HG02571 (cell line): ENCODE data around the gene IQSEC1.

Source experiments
- ATAC-seq: cut with Tn5 transposase; IDR thresholded peaks from one replicate; pipeline ENCODE4 v1.9.1; 2021; ENCODE audit warnings: mild to moderate bottlenecking, moderate library complexity; ENCODE audit not compliant: unreplicated experiment

IQSEC1 gene

DNA sequence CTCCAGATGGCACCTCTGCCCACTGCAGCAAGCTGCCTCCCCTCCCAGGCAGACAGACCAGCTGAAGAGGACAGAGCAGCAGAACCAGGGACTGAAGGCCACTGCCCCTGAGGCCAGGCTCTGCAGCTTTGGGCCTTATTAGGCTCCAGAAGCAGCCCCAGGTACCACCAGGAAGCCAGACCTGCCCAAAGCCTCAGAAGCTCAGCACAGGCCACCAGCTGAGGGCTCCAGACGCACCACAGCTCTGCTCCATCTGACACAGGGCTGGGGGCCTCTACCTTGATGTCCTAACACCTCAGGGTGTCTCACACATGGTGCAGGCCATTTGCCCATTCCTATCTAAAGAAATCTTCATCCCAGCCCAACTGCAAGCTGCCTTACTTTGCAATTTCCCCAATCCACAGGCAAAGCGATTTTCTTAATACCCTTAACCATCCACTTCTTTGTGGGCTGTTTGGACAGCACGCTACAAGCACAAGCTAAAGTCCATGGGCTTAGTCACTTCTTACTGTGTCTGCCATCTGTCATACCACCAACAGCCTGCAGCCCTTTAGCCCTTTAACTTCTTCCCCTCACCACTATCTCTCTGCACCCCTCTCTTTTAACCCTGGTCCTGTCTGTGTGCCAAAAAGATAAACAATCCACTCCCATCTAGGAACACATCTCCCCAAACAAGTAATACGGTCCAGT lies 112.1 kb downstream of the IQSEC1 start:
- ATAC-seq = no peak

GRCh38 chr3:12960497-12960896 lies 112.7 kb downstream of the IQSEC1 start:
- ATAC-seq = no peak

DNA sequence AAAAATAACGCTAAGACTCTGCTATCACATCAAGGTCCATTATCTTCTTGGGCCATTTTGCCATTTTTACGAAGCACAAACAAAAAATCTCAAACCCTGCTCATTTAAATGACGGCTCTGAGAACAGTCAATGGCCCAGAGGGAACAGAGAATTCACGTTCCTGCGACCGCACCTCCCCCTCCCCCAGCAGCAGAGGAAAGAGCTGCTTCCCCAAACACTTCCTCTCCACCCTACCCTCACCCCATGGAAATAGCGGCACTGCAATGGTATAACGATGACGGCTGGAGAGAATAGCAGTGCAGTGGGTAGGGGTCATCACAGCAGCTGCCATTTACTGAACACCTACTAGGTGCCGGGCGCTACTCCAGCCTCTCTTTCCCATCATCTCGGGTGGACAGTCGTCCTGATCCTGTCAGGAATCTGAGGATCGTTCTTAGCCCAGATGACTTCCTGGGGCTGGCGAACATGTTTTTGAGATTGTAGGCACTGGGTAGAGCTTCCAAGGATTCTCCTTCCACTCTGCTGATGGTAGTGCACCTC lies 113.3 kb downstream of the IQSEC1 start:
- no peak for ATAC-seq

- no peak for ATAC-seq
Measured at GRCh38 chr3:12959410-12959809, 113.8 kb downstream of the IQSEC1 start.

GRCh38 chr3:12957824-12958792 lies 115.1 kb downstream of the IQSEC1 start:
- no peak for ATAC-seq

DNA sequence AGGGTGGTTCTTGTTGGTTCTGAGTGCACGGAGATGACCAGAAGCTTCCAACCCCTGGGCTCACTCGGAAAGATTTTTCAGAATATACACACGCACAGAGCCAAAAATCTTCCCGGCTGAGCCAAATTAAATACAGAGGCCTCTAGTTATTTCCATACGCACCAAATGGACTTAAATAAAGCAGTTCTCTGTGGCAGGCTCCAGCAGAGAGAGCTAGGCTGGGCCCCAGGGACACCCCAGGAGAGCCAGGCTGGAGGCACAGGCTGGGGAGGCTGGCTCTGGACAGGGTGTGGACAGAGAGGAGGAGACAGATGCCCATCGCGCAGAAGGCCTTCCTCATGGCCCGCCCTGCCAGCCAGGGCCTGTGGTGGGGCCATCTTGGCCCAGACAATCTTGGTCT lies 115.9 kb downstream of the IQSEC1 start:
- ATAC-seq = no peak

DNA sequence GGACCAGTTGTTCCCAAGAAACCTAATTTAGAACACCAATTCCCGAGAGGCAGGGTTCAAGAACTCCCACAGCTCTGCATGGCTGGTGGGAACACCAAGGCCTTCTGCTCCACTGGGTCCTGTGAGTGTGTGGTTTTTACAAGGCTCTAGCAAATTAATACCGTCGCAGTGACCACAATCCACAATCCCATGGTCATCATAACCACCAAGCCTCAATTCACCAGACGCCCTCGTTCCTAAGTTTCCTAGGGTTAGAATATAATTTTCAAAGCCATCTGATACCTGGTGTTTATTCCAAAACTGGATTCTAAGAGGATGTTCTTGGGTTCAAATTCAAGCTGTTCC lies 116.9 kb downstream of the IQSEC1 start:
- no peak for ATAC-seq

- no peak for ATAC-seq
Measured at GRCh38 chr3:12955651-12956315, 117.4 kb downstream of the IQSEC1 start.

GRCh38 chr3:12954891-12955650 lies 118.2 kb downstream of the IQSEC1 start:
- ATAC-seq = peak; percentile 46

DNA sequence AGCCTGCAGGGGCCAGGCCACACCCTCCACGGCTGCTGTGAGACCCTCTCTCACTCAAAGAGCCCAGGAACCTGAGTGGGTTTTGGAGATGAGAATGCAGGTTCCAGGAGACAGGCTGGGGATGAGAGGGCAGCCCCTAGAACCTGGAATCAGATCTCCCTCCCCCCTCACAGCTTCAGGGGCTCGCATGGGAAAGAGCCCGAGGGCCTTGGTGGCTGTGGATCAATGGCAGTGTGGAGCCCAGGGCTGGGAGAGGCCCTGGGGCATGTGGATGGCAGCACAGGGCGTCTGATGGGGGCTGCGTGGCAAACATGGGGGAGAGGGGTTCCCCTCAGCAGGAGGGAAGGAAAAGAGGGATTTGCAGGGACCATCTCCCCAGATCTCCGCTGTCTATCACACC lies 119.0 kb downstream of the IQSEC1 start:
- ATAC-seq = no peak

- no peak for ATAC-seq
Measured at GRCh38 chr3:12953201-12953995, 119.8 kb downstream of the IQSEC1 start.

DNA sequence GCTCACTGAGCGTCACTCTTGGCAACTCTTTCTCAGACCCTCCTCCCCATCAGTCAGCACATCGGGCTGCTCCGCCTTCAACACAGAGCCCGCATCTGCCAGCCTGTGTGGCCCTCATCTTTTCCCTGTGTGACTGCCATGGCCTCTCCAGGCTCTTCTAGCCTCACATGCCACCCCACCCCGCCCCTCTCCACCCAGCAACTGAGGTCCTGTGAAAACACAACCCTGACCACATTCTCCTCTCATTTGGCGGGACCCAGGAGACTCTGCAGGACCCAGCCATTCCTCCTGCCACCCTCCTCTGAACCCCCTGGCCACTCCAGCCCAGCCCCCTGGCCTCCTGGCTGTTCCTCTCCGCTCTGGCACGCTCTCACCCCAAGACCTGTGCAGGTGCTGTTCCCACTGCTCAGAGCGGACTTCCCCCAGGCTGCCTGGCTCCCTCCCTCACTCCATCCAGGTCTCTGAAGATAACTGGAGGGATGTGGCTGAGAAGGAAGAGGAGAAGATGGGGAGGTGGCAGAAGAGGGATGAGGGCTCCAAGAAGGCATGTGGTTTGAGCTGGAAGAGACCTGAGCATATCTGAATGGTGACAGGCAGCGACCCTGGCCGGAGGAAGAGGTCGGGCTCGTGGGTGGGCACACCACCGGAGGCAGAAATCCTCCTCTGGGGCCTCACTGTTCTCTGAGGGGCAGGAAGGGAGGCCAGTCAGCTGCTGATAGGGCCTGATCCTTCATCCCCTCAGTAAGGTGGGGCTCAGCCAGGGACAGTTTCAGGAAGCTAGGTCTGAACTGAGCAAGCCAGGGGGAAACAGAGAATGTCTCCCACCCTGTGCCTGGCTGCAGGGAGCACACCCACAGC lies 120.7 kb downstream of the IQSEC1 start:
- ATAC-seq = no peak

- peak; percentile 36 for ATAC-seq
Measured at GRCh38 chr3:12948891-12949711, 124.1 kb downstream of the IQSEC1 start.

DNA sequence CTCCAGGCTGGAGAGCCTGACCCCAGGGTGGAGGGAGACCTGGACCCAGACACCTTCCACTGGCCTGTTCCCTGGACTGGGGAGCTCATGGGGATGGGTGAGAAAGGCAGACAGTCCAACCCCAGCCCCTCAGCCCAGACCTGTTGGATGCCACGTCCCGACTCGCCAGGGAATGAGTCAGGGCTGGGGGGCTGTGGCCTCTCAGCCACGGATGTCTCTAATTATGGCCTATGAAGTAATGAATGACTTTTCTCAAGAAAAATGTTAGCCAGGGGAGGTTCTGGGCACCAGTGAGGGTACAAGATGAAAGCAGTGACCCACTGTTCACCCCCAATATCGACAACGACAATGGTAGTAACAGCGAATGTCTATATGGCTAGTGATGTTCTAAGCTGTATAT lies 124.9 kb downstream of the IQSEC1 start:
- no peak for ATAC-seq

DNA sequence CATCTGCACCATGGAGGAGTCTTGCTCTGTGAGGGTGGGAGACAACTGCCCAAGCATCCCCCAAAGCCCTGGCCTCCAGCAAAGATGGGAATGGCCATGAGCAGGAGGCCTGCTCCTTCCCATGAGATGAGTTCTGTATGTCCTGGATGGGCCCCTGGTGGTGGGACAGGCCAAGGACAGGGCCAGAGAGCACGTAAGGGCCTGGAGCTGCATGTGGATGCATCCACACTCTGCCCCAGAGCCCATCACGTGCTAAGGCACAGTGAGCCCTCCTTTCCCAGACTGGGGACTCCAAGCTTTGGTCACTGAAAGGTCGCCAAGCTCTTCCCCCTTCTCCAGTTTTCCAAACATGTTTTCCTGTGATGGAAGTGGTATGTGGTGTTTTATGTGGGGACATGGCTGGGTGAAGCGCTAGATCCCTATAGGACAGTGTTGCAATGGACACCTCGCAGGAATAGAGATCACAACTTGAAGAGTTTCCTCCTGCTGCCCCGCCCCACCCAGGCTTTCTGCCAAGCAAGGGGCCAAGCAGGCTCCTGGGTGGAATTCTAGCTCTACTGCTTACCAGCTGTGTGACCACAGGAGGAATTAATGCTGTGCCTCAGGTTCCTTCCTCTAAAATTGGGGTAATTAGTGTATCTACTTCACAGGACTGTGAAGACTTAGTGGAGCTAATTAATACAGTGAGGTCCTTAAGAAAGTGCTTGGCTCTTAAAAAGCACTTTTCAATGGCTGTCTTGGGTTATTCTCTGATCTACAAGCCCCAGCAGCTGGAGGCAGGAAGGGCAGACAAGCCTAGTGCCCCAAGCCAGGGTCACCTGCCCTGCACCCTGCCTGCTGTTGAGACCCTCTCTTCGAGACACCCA lies 125.5 kb downstream of the IQSEC1 start:
- no peak for ATAC-seq

DNA sequence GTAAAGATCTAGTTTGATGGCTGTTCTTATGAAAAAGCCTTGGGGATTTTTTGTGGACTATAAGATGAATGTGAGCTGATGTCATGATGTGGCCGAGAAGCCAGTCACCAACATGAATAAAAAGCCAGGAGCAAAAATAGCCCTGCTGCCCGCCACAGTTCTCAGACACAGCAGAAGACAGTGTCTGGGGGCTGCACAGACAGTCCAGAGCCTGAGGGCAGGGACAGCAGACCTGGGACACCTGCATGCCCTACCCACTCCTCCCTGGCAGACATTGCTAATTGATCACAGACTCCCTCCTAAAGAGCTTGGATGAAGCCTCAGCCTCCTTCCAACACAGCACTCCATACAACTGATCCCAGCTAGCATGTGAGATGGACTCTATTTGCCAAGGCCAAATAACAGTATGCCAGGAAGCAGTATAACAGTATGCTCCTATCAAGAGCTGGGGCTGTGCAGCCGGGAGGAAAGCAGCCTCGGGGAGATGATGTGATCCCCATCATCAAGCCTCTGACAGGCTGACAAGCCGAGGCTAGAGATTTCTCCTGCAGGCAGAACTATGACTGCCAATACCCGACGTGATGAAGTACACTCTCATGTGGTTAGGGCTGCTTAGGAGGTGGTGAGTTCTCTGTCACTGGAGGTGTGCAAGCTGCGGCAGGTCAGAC lies 126.4 kb downstream of the IQSEC1 start:
- ATAC-seq = no peak

GRCh38 chr3:12946251-12946648 lies 127.0 kb downstream of the IQSEC1 start:
- ATAC-seq = no peak
